Stimulated activated CD4-positive, alpha-beta T cell treated with anti-CD3 and anti-CD28 coated beads, TNF-alpha, amount 100 ng/mL, for 4 hours (primary cell): ENCODE measurements around the gene VAV2.

Experiments used
- DNase-seq, 3 experiments: peaks; one replicate each; pipeline ENCODE4 v3.0.0-alpha.2; 2020; ENCODE audit warnings: low read depth in 3 of 3

The VAV2 gene

GRCh38 chr9:133730994-133731715, 261.0 kb downstream of the VAV2 start:
- no peak for DNase-seq

DNA sequence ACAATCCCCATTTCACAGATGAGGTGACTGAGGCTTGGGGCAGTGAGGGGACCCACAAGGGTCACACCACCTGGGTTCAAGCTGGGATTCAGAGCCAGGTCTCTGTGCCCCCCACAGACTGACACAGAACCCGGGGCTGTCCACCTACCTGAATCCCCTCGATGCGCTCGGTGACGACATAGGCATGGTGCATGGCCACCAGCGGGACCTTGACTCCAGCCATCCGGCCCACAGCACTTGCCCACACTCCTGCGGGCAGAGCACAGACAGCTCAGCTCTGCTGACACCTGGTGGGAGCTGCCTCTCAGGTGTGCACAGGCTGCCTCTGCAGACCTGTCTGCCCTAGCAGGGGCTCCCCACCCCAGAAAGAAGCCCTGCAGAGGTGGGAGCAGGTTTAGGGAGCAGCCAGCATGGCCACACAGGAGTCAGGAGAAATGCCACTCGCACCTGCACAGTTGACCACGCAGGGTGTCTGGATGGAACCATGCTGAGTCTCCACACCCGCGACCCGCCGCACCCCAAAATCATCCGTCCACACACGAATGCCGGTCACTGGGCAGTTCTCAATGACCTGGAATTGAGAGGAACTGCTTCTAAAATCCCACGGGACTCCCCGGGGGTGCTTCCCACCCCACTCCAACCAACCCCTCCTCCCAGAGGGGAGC, 262.4 kb downstream of the VAV2 start:
- no peak for DNase-seq

DNA sequence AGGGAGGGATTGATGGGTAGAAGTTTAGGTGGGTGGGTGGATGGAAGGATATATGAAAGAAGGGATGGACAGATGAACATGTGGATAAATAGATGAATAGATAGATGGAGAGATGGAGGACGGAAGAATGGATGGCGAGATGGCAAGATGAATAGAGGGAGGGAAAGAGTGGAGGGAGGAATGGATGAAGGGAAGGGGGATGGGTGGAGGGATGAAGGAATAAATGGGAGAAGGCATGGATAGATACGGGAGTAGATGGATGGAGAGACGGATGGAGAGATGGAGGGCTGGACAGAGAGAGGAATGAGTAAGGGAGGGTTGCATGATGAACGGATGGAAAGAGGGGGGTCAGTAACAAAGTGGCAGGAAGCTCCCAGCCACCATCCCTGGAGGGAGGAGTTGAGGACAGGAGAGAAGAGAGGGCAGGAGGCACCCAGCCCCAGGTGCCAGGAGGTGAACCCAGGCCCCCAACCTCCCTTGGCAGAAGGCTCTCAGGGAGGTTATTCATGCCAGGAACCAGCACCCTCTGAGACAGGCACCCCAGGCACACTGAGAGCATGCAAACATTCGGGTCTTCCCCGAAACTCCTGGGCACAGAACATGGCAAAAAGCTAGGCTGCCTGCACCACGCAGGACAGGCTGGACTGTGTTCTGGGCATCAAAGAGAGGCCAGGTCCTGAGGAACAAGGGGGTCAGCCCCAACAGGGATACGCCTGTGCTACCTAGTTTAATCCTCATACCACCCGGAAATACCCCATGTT, 263.1 kb downstream of the VAV2 start:
- DNase-seq: no peak

DNA sequence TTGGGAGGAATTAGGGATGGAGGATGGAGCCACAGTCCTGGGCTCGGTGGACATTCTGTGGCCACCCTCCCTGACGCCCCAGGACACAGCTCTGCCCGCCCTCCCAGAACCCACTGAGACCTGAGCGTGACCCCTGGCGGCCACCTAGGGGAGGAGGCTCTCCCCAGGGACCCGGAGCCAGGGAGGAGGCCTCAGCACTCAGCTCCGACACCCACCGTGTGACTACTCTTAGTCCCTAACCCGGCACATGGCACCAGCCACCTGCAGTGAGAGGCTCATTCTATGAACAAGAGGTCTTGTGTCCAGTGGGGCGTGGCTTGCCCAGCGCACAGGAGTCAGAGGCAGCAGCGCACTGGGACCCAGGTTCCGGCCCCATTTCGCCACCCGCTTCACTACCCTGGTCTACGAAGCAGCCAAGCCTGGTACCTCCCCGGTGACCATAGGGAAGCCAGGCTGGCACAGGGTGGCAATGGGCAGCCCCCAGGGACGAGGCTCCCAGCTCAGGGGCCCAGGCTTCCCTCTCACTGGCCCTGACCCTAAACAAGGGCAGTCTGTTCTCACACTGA, 264.2 kb downstream of the VAV2 start:
- no peak for DNase-seq

- DNase-seq: no peak
Measured at GRCh38 chr9:133727277-133727875, 264.7 kb downstream of the VAV2 start.

DNA sequence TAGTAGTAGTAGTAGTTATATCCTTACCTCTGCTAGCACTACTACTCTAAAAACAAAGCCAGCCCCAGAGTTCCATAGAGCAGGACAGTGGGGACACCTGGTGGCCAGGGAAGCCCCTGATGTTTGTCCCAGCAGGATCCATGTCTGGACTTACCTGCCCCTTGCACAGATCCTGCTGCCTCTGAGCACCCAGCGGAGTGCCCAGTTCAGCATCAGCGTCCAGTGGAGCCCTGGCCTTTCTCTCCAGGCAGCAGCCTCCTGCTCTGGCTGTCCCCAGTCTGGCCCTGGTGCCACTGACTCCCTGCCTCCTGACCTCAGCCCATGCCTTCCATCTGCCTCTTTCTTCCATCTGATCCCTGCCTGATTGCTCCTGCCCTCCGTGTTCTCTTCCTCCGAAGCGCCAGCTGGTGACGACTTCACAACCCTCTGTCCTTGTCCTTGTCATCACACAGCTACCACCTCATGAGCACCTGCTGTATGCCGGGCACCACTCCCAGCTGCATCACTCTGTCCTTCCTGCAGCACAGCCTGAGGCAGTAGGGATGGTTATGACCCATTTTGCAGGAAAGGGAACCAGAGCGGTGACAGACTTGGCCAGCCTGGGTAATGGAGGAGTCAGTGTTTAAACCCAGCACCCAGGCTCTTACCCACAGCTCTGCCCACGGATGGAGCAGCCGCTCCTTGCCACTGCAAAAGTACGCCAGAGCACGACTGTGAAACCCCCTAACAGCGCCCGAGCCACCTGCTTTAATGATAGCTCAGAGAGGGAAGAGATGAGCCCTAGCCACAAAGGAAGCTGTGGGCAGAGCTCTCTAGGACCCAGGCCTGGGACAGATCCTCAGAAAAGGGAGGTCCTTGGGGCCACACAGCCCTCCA, 265.5 kb downstream of the VAV2 start:
- DNase-seq: peak in 2 of 3 experiments; percentile 39 to 52

GRCh38 chr9:133725886-133726285, 266.2 kb downstream of the VAV2 start:
- no peak for DNase-seq

DNA sequence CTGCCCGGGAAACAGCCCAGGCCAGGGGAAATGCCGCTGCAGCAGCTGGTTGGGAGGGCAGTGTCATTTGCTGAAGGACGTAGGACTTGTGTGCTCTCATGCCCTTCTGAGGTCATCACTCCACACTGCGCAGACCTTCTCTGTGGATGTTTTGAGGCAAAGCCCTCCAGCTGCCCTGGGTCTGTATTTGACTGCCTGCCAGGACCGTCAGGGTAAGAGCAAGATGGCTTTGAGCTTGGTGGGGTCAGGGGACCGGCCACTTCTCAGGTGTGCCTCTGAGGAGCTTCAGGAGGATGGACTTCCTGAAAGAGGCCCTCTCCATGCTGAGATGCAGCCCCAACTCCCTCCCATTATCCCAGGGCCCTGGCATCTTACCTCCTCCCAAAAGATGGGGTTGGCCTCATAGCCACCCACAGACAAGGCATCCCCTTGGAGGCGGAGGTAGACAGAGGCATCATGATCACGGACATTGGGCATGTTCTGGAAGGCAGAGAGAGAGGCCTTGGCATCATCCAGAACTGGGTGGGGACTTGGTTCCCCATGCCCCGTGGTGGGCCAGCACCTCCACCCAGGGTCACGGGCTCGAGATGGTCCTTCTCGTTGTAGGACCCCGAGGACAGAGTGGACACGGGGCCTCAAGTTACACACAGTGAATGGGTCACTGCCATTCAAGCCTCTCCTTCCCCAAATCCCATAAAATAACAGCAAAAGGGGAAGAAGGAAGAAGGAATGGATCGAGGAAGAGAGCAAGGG, 273.4 kb downstream of the VAV2 start:
- DNase-seq: no peak

GRCh38 chr9:133717113-133718031, 274.8 kb downstream of the VAV2 start:
- DNase-seq: no peak

DNA sequence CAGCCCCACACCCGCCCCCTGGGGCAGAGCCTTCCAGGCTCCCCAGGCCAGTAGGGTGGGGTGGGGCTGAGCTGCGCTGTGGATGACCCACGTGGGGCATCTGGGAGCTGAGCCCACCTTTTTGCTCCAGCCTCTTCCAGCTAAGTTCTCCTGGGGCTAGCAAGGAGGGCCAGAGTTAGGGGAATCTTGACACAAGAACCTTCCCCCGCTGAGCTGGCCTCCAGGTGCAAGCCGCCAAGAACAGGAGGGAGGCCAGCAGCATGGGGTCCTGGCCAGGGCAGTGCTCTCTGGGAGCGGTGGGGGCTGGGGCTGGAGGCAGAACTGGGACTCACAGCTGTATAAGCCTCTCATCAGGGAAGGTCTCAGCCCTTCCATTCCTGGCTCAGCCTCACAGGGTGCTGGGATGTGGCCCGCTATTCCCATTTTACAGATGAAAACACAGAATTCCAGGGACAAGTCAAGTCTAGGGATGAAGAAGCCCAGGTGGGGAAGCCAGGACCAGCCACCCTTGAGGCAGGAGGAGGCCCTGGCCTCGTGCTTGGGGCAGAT, 275.5 kb downstream of the VAV2 start:
- no peak for DNase-seq

- peak in 1 of 3 experiments; percentile 23 for DNase-seq
Measured at GRCh38 chr9:133715866-133716563, 276.1 kb downstream of the VAV2 start.

DNA sequence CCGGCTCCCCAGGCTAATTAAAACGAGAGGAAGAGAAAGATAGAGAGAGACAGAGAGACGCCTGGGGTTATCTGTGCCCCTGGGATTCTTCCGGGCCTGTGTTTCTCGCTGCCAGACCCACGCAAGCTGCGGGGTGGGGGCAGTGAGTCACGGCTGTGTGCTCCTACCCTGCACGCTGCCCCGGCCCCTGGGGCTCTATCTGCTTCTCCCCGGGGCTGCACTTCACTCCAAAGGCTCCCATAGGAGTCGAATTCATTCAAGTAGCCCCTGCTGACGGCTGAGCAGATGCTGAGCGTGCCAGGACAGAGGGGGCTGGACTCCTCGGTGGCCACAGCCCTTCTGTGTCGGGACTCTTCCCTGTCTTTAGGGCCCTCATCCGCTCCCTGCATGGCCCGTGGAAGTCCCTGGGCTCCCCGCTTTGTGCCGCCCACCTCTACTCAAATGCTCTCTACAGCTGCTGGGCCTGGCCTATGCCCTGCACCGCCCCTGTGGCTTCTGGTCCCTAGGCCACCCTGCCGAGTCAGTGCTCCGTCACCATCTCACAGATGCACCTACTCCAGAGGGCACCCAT, 276.7 kb downstream of the VAV2 start:
- DNase-seq: no peak

DNA sequence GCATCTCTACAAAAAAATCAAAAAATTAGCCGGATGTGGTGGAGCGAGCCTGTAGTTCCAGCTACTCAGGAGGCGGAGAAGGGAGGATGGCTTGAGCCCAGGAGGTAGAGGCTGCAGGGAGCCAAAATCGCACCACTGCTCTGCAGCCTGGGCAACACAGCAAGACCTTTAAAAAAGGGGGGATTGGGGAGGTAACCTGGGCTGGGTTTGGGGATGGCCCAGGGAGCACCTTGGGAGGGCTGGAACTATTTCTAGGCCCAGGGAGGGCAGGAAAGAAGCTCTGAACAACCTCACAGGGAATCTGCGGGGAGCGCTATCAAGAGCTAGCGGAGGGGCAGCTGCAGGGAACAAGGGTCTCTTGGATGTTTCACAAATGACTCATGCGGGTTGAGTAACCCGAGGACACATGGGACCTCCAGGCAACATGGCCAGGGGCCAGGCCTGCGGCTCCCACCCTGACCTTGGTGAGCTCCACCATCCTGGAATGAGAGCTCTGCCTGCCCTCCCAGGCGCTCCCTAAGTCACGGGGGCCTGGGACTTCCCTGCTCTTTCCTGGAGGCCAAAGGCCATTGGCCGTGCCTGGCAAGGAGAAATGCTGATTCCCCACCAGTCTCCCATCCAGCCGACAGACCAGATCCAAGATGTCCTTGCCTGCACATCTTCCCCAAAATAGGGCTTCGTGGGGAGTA, 277.4 kb downstream of the VAV2 start:
- DNase-seq: no peak

DNA sequence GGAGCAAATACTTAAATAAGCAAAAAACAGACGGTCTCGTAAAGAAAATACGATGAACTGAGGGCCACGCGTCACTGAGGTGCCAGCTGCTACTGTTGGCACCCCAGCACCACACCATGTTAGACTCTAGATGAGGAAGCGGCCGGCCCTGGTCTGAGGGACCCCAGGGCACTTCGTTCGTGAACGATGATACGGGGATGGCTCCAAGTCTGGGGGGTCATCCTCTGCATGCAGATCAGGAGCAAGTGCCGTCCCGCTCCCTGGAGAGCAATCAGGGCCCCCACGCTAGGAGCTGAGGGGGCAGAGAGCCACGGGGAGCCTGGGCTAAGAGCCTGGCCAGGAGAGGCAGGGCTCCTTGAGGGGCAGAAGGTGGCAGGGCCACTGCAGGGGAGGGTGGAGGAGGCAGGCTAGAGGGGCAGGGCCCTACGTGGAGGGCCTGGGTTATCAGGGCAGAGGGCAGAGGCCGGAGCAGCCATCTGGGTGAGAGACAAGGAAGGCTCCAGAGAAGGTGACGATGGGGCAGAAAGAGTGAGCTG, 278.1 kb downstream of the VAV2 start:
- no peak for DNase-seq

DNA sequence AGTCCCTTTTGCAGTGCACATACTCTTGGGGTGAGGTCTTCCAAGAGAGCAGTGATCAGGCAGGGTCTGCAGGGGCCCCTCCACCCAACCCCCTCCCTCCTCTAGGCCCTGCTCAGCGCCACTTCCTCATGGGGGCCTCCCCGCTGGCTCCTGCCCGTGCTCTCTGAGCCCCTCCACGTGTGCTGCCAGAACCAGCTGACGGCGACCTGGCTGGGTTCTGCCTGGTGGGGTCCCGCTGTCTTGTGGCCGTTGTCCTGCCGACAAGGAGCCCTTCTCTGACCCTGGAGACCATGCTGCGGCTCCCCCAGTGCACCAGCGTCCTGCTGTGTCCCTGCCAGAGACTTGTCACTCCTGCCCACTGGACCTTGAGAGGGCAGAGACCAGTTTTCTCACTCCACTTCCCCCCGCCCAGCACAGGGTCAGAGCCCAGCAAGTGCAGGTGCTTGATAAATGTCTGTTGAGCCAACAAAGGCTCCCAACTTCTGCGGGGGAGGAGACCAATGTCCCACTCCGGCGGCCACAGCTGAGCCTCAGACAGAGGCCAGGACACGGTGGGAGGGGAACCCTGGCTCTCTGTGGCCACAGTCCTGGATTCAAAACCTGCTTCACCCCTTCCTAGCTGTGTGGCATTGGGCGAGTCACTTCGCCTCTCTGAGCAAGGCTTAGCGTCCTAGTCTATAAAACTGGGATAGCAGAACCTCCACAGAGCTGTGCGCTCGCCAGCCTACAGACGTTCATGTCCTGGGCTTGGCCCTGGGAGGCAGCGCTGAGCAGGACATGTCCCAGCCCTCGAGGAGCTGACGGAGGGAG, 278.8 kb downstream of the VAV2 start:
- no peak for DNase-seq
